HepG2 (cell line): ENCODE results near the gene FFAR2. TPM values are rescaled to one million over a fixed set of nuclear protein-coding genes. Genes with fewer than 3 reads are reported as not detected.

ENCODE experiments used
- DZIP1 ChIP-seq: sonication (generic); formaldehyde crosslinking; IDR thresholded peaks from 2 replicates; pipeline ENCODE4 v1.5.0; 2020; ENCODE audit warnings: mild to moderate bottlenecking, missing genetic modification reagents
- GRHL1 ChIP-seq: sonication (generic); formaldehyde crosslinking; conservative IDR thresholded peaks from 2 replicates; pipeline ENCODE4 v1.8.0; 2022; ENCODE audit warnings: missing genetic modification reagents
- MAFF ChIP-seq: IDR thresholded peaks from 2 replicates; pipeline ENCODE4 v1.6.1; 2011; ENCODE audit warnings: low read depth, low read length, improper control_type of control experiment
- MIER3 ChIP-seq: IDR thresholded peaks from 2 replicates; pipeline ENCODE4 v1.6.1; 2016; ENCODE audit warnings: missing compliant biosample characterization, borderline replicate concordance
- RNF219 ChIP-seq: sonication (generic); formaldehyde crosslinking; IDR thresholded peaks from 2 replicates; pipeline ENCODE4 v1.5.0; 2020; ENCODE audit warnings: mild to moderate bottlenecking, missing genetic modification reagents
- SAFB2 ChIP-seq: sonication (generic); formaldehyde crosslinking; IDR thresholded peaks from 2 replicates; pipeline ENCODE4 v1.5.1; 2020; ENCODE audit warnings: missing genetic modification reagents, low read depth, mild to moderate bottlenecking, borderline replicate concordance
- SIN3A ChIP-seq: IDR thresholded peaks from 2 replicates; pipeline ENCODE4 v1.6.1; 2011; ENCODE audit warnings: low read depth, mild to moderate bottlenecking, control low read depth, low read length, borderline replicate concordance
- SNAPC4 ChIP-seq: sonication (generic); formaldehyde crosslinking; IDR thresholded peaks from 2 replicates; pipeline ENCODE4 v1.4.0; 2020; ENCODE audit warnings: mild to moderate bottlenecking, missing genetic modification reagents
- TP53 ChIP-seq: sonication (generic); formaldehyde crosslinking; conservative IDR thresholded peaks from 2 replicates; pipeline ENCODE4 v1.4.0; 2020; ENCODE audit warnings: missing genetic modification reagents
- ZKSCAN1 ChIP-seq: fragments of 150-350 bp; IDR thresholded peaks from 2 replicates; pipeline ENCODE4 v1.6.1; 2014; ENCODE audit warnings: low read length
- ZNF235 ChIP-seq: sonication (generic); formaldehyde crosslinking; IDR thresholded peaks from 2 replicates; pipeline ENCODE4 v1.8.1; 2023; ENCODE audit warnings: mild to moderate bottlenecking, missing genetic modification reagents, borderline replicate concordance
- ZNF282 ChIP-seq: fragments of 450-650 bp; IDR thresholded peaks from 2 replicates; pipeline ENCODE4 v1.6.1; 2018; ENCODE audit not compliant: partially characterized antibody
- ZNF296 ChIP-seq: sonication (generic); formaldehyde crosslinking; conservative IDR thresholded peaks from 2 replicates; pipeline ENCODE4 v1.5.0; 2020; ENCODE audit warnings: mild to moderate bottlenecking, missing genetic modification reagents
- ZNF317 ChIP-seq: sonication (generic); formaldehyde crosslinking; IDR thresholded peaks from 2 replicates; pipeline ENCODE4 v1.5.0; 2020; ENCODE audit warnings: mild to moderate bottlenecking, missing genetic modification reagents
- polyA plus RNA-seq, 8 experiments: library from polyadenylated mRNA; depleted of rRNA in 3 of 8; stranded (reverse) in 7 of 8; unstranded in 1 of 8; fragments of >200 nt; fragmentation: Illumina TruSeq in 4 of 8; extraction: Trizol in 4 of 8; gene quantifications; 2 replicates each; pipeline versions ENCODE4 v1.2.1 to v1.2.3, GENCODE V29; 2011 to 2016; ENCODE audit warnings: low read depth in 4 of 8, missing spikeins in 1 of 8, mixed read lengths in 1 of 8; ENCODE audit not compliant: insufficient read depth in 1 of 8
- total RNA-seq, 5 experiments: library from RNA; depleted of rRNA; stranded (reverse); fragments of >200 nt; fragmentation: Illumina TruSeq; extraction: Trizol; gene quantifications; 2 replicates each; pipeline ENCODE4 v1.2.3, GENCODE V29; 2016; ENCODE audit warnings: low read depth in 1 of 5

The FFAR2 gene
- total and polyA plus RNA-seq, 2 of the 13 experiments (the other 11 are each of a cell fraction or from before 2014, with no cell fraction given) = 0.12 TPM; not detected in 1

GRCh38 chr19:35459414-35460082 lies 11.5 kb downstream of the FFAR2 start (continued):
- TF ChIP-seq RNF219 (CRISPR knock-in tag) (no peak), DZIP1 (CRISPR knock-in tag) (no peak), MAFF (no peak), TP53 (CRISPR knock-in tag) (no peak), SIN3A (peak; percentile 74; the same call in 1 of the 2 replicates), ZNF282 (no peak), MIER3 (CRISPR knock-in tag) (no peak), ZNF296 (peak; percentile 87; the same call in 1 of the 2 replicates), SAFB2 (CRISPR knock-in tag) (no peak), ZNF235 (CRISPR knock-in tag) (no peak), ZNF317 (CRISPR knock-in tag) (no peak; the same call in 1 of the 2 replicates), GRHL1 (CRISPR knock-in tag) (no peak), SNAPC4 (no peak), ZKSCAN1 (0 out of 2 replicates have a peak, but pooled peaks have one; percentile 19)
